Fibroblast of skin of right quadriceps (primary cell): ENCODE data around the gene TP53BP2.

Experiments used
- DNase-seq: peaks from one replicate; pipeline ENCODE4 v3.0.0-alpha.2; 2013

The TP53BP2 gene

DNA sequence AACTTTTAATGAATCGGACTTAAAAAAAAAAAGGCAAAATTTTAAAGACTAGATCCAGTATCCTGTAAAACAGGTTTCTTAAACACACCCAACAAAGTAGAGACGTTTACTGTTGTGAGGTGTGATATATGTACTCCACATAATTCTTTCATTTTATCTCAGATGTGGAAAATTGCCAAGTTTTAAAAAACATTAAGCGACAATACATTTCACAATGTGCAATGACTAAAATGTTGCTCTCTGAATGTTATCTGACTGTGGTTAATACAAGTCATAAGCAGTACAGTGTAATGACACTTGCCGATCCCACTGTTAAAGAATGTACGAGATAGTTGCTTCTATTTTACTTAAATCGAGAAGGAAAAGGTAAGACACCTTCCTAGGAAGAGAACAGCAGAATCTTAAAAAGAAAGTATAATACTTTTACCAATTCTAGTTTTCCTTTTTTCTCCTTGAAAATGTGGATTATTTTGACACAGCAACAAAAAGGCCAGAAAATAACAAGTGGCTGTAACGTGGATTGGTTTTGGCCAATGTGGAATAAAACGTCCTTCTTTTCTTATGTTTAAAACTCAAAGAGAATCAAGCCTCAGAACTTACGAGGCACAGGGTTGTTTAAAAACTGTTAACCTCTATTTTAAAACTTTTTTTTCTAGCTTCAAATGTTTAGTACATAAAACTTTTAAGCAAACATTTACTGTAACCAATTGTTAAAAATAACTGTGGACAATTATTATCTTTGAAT, 51.4 kb downstream of the TP53BP2 start:
- no peak for DNase-seq

DNA sequence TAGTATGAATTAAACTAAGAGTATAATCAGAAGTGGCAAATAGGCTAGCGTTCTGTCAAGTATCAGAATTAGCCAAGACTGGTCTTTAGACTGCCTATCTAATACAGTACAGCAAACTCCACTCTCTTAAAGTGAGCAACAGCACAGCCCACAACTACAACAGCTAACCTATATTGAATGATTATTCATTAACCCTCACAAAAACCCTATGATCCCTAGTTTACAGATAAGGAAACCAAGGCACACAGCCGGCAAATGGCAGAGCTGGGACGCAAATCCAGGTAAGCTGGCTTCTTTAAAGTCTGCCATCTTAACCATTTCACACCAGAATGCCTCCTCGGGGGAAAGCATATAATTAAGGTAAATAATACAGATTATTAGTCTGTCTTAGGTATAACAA, 52.0 kb downstream of the TP53BP2 start:
- DNase-seq, result no peak

DNA sequence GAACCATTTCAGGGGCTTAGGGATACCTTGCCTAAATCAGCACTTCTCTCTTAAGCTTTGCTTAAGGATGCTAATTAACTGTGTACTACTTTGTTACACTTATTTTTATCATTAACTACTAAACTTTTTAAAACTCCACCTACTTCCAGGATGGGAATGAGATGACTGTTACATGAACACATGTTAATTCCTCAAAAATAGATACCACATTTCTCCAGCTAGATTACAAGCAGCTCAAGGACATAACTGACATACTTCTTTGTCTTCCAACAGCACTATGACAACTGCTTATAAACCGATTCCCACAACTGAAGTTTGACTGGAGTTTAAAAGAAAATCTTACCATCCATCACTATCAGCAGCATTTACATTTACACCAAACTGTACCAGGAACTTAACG, 53.7 kb downstream of the TP53BP2 start:
- peak; percentile 11 for DNase-seq

DNA sequence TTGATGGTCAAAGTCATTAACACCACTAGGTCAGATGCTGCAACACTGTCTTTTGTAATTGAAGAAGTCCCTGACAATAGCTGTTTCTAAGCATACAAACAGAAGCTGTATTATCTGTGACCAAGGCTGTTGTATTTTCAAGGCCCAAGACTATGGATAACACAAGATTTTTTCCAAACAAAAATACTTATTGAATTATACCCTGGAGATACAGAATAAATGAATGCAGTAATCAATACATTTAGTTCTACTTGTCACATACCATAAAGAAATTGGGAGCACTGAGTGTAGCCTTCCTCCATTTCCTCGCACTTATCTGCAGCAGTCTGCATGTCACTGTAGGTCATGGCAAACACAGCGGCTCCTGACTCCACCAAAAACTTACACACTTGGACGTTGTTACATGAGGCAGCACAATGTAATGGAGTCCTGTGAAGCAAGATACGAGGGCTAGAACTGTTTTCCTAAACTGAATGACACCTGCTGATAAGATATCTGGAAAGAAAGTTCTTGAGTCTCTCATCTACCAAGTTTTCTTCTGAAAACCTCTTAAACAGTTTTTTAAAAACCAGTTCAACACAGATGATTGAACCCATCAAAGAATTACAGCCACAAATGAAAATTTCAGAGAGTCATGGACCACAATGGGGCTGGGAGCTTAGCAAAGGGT, 56.9 kb downstream of the TP53BP2 start:
- DNase-seq, result no peak

DNA sequence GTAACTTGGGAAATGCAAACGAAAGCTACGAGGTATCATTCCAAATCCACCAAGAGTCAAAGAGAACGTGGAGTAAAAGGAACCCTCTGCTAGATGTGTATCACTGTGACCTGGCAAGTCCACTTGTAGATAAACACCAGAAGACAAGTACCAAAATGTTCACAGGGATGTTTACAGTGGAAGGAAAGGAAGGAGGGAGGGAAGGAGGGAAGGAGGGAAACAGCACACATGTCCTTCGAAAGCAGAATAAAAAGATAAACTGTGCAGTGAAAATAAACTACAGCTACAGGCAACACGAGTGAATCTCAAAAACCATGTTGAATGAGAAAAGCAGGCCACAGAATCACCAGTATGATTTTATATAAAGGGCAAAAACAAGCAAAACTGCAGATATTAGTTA, 59.9 kb downstream of the TP53BP2 start:
- no peak for DNase-seq

DNA sequence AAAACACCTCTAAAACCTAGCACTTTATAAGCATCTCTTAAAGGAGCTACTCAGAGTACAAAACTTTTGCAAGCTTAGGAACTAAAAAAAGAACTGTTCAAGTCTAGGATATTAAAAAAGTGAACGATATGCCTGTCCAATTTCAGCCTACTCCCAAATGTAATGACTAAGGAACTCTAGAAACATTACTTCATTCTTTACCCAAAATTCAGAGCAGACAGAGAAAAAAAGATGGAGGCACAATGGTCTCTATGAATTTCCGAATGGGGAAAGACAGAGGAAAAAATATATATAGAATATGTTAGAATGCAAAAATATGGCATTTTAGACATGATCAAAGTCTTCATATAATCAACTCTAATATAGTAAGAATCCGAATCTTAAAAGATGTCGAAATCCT, 61.2 kb downstream of the TP53BP2 start:
- DNase-seq, result no peak

DNA sequence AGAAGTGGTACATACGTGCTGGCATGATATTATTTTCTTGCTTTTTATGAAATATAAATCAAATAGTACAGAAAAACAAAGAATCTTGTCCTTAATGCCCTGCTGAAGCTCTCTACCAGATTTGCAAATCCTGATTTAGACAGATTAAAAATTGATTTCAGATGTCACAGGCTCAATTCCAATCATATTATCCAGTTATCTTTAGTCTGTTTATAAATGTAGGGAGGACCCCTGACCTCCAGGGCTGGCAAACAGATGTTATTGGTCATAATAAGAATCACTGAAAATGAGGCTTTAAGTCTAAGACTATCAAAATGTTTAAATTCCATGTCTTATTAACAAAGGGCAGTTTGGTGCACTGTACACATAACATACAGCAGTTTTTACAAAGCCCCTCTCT, 62.1 kb downstream of the TP53BP2 start:
- DNase-seq, result no peak

DNA sequence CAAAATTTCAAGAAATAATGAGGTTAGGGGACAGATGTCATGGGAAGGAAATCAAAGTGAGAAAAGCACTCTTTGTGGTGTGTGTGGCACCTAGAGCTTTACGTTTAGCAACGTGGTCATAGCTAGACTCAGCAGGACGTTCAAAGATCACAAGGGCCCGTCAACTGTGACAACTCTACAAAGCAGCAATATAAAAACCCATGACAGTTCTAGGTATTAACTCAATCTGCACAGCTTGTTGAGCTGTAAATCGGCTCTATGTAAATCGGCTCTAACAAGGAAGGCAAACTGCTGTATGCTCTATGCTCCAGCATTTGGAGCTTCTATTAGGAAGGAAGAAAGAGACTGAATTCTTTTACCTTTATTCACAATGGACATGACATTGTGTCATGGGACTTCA, 64.8 kb downstream of the TP53BP2 start:
- no peak for DNase-seq

DNA sequence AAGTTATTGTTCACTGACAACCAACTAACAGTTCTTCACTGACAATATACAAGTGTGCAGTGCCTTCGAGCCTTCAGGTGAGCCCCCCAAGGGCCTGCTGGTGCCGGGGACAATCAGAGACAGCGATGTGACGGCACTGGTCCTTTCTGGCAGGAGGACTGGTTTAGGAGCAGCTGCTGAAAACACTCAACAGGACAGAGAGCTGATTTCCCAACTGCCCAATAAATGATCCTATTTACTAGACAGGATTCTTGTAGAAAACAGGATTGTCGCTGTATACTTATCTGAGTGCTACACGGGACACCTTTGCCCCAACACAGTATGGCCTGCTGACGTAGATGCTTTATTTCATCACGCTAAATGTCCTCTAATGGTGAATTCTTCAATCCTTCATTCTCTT, 65.4 kb downstream of the TP53BP2 start:
- DNase-seq, result no peak

DNA sequence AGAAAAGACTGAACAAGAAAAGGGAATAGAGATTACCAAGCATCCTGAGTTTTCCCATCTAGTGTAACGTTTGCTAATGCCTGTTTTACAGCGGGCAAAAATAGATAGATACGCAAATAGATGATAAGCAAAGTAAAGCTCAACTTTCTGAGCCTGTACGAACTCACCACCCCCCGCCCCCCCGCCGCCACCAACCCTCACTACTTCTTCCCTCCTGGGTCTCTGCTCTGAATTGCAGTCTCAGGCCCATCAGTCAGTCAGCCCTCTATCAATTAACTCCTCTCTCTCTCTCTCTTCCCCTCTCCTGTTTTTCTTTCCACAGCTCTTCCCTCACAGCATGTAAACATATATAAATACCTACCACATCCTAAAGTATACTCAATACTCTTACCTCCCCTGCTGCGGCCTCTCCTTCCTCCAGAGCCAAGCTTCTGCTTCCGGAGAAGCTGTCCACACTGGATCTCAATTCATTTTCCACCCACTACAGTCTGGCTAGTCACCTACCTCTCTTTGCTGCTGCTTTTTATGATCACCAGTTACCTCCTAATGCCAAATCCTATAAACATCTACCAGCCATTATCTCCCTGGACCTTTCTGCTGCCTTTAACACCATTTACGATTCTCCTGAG, 68.8 kb downstream of the TP53BP2 start:
- no peak for DNase-seq

DNA sequence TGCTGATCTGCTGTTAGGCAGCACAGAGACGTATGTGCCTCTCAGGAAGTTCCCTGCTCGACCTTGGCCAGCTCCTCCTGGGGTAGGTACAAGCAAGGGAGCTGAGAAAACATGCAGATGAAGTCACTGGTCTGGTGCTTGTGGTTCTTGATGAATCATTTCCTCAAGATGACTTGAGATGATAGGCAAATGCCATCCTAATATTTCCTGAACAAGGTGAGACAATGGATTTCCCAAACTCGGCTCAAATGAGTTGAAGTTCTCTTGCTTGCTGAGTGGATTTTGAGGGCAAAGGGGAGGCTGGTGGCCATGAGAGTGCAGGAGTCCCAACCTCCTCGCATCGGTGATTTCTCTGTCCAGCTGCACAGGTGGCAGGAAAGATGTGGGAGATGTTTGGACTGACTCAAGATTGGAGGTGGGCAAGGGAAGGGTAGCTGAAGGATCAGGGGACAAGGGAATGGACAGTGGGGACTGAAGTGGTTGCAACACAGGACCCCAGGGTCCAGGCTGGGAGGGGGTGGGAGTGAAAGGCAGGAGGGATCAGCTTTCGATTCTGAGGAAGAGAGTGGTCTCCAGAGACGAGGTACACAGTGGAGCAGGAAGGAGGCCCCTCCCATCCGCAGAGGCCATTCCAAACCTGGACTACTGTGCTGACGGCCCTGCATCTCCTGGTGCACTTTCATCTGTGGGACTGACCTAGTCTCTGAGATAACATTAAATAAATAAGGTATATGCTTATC, 69.5 kb downstream of the TP53BP2 start:
- DNase-seq, result peak; percentile 73

DNA sequence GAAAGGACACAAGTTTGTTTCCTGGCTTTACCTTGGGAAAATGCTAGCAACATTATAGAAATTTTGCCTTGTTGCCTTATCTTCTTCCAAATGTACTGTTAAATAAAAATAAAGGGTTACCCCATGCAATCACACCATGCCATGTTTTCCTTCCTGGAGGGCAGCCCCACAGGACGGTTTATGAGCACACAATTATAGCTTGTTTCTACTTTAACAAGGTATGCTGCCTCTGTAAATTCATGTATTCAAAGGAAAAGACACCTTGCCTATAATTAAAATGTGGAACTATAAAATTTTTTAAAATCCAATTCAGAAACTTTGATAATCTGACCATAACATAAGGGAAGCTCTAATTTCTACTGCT, 70.1 kb downstream of the TP53BP2 start:
- no peak for DNase-seq

DNA sequence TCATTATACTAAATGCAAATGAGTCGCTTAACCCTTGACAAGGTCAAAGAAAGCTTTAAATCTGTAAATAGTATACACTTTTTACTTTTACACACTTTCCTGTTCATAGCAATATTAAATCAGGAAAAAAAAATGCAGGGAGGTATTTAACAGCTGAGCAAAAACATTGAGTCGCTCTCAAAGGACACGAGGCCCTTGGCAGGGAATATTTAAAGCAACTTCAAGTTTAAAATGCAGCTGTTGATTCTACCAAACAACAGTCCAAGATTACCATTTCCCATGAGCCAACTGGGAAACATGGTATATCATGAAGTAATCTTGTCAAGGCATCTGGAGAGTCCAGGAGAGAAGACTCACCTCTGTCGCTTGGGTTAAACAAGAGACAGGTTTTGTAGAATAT, 70.7 kb downstream of the TP53BP2 start:
- no peak for DNase-seq

DNA sequence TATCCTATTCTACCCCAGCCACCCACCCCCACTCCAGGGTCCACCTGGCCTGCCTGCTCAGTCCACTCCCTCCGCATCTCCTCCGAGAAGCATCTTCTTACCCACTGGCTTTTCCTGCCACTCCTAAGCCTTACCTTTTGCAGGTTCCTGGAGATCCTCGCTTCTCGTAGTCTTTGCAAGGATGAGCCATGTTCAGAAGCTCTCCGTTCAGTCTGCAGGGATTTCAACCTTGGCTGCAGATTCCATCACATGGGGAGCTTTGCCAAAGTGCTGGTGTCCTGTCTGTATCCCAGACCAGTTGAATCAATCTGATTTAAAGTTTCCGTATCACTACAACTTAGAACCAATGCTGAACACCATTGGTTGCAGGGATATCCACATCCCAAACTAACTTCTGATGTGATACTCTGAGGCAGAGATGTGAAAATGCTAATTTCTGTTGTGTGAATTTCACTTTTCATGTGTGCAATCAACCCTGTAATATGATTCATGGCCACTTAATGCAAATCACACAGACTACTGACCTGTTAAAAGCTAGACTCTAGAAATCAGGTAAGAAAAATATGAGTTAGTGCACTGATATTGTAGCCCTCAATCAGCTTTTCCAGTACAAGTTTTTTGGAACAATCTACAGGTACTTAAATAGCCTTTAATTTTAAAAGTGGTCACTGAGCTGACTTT, 71.5 kb downstream of the TP53BP2 start:
- no peak for DNase-seq

DNA sequence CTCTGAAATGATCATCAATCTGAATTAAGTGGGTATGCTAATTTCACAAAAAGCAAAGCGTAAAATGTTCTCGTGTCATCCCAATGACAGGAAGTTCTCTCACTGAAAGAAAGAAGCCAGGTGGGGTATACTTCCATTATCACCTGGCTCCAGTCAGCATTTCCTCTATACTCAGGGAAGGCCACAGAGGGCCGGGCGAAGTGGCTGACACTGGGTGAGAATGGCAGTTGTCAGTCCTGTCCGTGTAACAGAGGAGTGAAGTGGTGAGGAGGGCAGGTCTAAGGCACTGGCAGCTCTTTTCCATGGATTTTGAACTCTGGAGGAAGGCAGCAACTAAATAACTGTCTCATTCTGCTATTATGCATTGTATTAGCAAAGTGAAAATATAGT, 73.0 kb downstream of the TP53BP2 start:
- DNase-seq, result no peak

DNA sequence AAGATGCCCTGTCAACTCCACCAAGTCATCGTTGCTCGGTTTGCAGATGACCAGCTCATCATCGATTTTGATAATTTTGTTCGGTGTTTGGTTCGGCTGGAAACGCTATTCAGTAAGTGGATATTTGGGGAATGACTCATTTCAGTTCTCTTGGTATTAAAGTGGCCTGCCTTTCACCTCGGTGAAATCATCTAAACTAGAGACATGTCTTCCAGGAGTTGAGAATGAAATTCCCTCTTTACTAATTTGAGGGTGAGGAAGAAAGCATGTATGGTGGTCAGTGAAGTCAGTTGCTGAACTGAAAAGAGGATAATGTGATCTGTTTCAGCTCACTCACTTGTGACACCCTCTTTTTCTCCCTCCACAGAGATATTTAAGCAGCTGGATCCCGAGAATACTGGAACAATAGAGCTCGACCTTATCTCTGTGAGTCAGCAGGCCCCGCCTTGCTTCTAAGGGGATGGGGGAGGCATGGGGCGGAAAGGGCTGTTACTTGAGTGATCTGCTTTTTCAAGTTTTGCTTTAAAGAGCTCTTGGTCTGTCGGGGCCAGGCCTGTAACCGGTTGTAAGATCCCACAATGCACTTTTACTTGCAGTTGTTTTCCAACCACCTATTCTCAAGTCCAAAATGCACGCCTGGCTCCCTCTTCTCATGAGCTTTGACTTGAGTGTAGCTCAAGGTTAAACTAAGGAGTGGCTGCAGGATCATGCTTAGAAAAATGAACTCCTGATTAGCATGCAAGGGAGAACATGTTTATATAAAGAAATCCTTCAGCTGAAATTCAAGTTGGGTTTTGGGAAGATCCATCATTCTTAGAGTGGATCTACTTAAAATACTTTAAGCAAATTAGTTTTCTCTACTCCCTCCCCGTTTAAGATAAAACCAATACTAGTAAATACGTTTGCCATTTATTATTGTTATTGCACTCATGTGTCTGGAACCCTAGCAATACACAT, 73.7 kb downstream of the TP53BP2 start:
- DNase-seq, result peak; percentile 80

DNA sequence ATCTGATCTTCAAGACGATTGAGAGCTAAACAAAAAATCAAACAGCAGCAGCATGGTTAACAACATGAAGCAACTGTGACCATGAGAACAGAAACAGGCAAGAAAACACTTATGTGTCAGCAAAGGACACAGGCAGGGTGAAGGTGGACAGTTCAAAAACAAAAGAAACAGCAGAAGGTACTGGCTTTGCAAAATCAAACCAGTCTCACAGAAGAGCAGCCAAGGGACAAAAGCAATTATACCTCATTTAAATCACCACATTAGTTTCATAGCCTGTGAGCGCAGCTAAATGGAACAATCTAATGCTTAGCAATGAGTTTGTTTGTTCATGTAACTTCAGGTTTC, 74.3 kb downstream of the TP53BP2 start:
- no peak for DNase-seq

DNA sequence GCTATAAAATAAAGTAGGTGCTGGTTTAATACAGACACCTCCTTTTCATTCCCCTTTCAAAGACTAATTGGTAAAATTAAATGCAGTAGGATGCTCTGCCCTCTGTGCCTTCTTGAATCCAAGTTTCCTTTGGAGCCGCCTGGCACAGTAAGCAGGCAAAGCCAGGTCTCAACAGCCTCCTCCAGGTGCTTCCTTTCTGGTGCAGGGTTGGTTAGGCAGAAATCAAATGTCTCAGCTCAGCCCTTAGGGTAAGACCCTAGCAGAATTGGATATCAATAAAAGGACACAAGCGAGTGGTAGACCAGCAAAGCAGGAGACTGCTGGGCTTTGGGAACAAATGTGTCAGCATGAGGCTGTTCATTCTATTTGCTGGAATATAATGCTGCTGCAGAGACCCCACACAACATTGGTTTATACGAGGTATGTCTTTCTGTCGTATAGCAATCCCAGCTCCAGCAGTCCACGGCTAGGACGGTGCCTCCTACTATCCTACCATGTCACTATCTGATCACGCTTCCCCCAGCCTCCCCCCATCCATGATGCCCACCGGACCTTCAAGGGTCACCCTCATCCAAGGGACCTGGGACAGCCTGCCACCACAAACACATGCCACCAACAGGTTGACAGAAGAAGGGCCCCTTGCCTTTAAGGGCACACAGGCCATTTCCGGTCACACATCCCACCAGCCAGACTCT, 75.0 kb downstream of the TP53BP2 start:
- DNase-seq, result no peak

DNA sequence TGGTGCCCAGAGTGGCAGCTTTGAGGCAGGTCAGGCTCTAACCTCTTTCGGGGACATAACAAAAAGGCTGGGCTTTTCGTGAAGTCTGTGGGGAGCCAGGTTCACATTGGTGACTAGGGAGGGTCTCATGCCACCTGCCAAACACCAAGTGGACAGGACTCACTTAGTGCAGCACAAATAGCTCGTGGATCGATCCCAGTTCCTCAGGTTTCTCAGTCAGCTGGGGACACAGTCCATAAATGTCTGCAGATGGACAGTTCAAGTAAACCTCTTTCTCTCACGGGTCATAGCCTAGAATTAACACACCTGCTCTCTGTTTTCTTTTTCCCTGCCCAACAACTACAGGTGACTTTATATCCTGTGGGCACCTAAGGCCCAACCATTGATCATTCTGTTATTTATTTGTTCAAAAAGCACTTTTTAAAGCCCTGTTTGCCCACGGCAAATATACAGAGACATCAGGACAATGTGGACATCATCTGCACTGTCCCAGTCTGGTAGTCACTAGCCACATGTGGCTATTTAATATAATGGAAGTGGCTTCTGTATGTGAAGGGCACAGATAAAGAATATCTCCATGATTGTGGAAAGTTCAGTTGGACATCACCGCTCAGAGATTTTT, 79.9 kb downstream of the TP53BP2 start:
- no peak for DNase-seq

DNA sequence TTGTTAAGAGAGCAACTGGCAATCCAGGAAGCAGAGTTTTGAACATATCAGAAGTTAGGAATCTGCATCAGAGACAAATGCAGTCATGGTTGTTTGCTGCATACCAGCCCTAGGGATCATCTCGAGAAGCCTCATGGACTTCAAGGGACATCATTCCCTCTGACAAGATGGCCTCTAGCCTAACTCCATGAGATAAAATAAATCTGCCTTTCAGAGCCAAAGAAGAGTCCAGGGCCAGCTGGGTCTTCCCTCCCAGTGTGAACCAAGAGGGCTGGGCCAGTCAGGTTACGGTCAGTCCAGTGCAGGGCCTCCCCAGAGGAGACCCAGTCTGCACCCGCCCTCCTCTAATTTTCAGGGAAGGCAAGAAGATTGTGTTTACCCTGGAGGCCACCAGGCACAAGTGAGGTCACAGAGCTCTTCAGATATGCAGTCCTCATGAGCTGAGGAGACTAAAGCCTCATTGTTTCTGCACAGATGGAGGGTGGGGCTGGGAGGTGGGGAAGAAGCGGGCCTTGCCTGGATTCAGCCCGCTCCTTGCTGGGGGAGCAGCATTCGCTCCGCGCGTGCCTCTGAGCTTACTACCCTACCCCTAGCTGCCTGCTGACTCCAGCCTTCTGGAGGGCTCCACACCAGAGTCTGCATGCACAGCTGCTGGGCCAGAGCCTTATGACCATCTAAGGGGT, 80.6 kb downstream of the TP53BP2 start:
- DNase-seq, result no peak
